ENCODE measurements around the gene SUCNR1. TPM values are rescaled to one million over a fixed set of nuclear protein-coding genes. Genes with fewer than 3 reads are reported as not detected.
A peak's percentile ranks its signal among the peaks of the same experiment; 100 is the strongest.
"Not testable (repeated sequence)": the region's sequence is repeated elsewhere in the genome, so short reads cannot be mapped to it uniquely, and the experiment has no call there.

Gene SUCNR1
- total RNA-seq, 1 donor from 2014 or later = not detected

DNA sequence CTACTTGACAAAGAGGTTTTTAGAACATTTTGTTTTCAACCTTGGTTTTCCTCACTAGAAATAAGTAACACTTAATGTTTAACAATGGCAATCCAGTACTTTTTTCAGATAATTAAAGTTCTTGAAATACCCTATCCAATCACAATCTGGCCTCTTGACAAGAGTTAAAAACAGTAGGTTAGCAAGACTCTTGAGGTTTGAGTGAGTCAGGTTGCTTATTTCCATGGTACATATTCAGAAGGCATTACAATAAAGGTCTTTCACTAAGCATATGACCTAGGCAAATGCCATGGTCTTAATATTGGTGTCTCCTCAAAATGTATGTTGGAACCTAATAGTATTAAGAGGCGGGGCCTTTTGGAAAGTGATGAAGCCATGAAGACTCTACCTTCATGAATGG lies 5.6 kb downstream of the SUCNR1 start:
- H3K9me3 Mint-ChIP-seq (ENCODE audit: unreplicated experiment) = no peaks in the 10 kb centered on the region
- TF ChIP-seq, protein P1, sequence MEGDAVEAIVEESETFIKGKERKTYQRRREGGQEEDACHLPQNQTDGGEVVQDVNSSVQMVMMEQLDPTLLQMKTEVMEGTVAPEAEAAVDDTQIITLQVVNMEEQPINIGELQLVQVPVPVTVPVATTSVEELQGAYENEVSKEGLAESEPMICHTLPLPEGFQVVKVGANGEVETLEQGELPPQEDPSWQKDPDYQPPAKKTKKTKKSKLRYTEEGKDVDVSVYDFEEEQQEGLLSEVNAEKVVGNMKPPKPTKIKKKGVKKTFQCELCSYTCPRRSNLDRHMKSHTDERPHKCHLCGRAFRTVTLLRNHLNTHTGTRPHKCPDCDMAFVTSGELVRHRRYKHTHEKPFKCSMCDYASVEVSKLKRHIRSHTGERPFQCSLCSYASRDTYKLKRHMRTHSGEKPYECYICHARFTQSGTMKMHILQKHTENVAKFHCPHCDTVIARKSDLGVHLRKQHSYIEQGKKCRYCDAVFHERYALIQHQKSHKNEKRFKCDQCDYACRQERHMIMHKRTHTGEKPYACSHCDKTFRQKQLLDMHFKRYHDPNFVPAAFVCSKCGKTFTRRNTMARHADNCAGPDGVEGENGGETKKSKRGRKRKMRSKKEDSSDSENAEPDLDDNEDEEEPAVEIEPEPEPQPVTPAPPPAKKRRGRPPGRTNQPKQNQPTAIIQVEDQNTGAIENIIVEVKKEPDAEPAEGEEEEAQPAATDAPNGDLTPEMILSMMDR (IDR thresholded peaks at IDR 0.05) = no peak
- no peak overlapping the region for H3K4me3 Mint-ChIP-seq (ENCODE audit: unreplicated experiment)
- H3K27ac Mint-ChIP-seq (ENCODE audit: unreplicated experiment) = no peak overlapping the region
- H3K4me1 Mint-ChIP-seq (ENCODE audit: unreplicated experiment) = peaks cover 32% of the 10 kb centered on the region
- H3K36me3 Mint-ChIP-seq (ENCODE audit: unreplicated experiment) = no peaks in the 10 kb centered on the region
- no peaks in the 10 kb centered on the region for H3K27me3 Mint-ChIP-seq (ENCODE audit: unreplicated experiment)
- no peak for DNase-seq (ENCODE audit: extremely low spot score, unreplicated experiment)

DNA sequence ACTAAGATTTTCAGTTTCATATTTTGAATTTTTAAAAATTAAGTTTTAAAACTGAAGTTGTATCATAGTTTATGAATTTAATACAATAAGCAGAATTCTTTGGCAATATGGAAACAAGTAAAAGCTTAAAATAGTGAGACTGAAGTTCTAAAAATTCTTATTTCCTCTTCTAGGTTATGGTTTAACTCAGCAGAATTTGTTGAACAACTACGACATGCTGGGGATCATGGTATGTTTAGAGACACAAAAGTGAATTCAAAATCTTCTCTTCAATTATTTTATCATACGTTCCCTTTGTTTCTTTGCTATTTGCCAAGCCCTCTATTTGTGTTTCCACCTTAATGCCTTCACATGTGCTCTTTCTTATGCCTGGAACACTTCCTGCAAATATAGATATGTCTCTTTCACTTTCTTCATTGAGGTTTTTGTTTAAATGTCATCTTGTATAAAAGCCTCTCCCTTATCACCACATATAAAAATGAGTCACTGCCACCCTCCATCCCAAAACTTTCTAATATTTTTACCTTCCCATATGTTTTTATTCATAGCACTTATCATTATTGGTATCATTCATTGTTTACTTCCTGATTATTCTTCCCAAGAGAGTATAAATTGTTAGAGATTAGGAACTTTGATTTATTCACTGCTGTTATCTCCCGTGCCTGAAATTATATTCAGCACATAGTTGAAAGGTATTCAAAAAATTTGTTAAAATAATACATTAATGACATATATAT lies 6.4 kb downstream of the SUCNR1 start:
- TF ChIP-seq, protein P1 (IDR thresholded peaks at IDR 0.05) = no peak
- Mint-ChIP-seq H3K4me3 (ENCODE audit: unreplicated experiment) (no peak overlapping the region), H3K27ac (ENCODE audit: unreplicated experiment) (peak overlapping the region; percentile 19), H3K27me3 (ENCODE audit: unreplicated experiment) (no peaks in the 10 kb centered on the region), H3K4me1 (ENCODE audit: unreplicated experiment) (peaks cover 32% of the 10 kb centered on the region), H3K36me3 (ENCODE audit: unreplicated experiment) (no peaks in the 10 kb centered on the region), H3K9me3 (ENCODE audit: unreplicated experiment) (no peaks in the 10 kb centered on the region)
- DNase-seq (ENCODE audit: extremely low spot score, unreplicated experiment) = no peak

DNA sequence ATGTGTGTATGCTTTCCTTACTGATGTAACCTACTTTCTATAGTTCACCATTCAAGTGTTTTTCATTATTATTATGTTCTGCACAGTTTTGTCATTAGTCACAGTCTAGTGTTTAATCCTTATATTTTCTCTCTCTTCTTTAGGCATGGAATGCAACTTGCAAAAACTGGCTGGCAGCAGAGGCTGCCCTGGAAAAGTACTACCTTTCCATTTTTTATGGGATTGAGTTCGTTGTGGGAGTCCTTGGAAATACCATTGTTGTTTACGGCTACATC lies 6.9 kb downstream of the SUCNR1 start:
- Mint-ChIP-seq H3K27me3 (ENCODE audit: unreplicated experiment) (no peaks in the 10 kb centered on the region), H3K9me3 (ENCODE audit: unreplicated experiment) (no peaks in the 10 kb centered on the region), H3K36me3 (ENCODE audit: unreplicated experiment) (no peaks in the 10 kb centered on the region), H3K4me1 (ENCODE audit: unreplicated experiment) (peaks cover 32% of the 10 kb centered on the region), H3K27ac (ENCODE audit: unreplicated experiment) (no peak overlapping the region), H3K4me3 (ENCODE audit: unreplicated experiment) (no peak overlapping the region)
- DNase-seq (ENCODE audit: extremely low spot score, unreplicated experiment) = no peak
- TF ChIP-seq, protein P1 (IDR thresholded peaks at IDR 0.05) = no peak

DNA sequence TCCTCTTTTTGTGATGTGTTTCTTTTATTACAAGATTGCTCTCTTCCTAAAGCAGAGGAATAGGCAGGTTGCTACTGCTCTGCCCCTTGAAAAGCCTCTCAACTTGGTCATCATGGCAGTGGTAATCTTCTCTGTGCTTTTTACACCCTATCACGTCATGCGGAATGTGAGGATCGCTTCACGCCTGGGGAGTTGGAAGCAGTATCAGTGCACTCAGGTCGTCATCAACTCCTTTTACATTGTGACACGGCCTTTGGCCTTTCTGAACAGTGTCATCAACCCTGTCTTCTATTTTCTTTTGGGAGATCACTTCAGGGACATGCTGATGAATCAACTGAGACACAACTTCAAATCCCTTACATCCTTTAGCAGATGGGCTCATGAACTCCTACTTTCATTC lies 7.7 kb downstream of the SUCNR1 start:
- H3K36me3 Mint-ChIP-seq (ENCODE audit: unreplicated experiment) = peaks cover 3% of the 10 kb centered on the region
- no peak overlapping the region for H3K27ac Mint-ChIP-seq (ENCODE audit: unreplicated experiment)
- no peaks in the 10 kb centered on the region for H3K9me3 Mint-ChIP-seq (ENCODE audit: unreplicated experiment)
- DNase-seq (ENCODE audit: extremely low spot score, unreplicated experiment) = no peak
- TF ChIP-seq, protein P1 (IDR thresholded peaks at IDR 0.05) = no peak
- peaks cover 27% of the 10 kb centered on the region for H3K4me1 Mint-ChIP-seq (ENCODE audit: unreplicated experiment)
- no peaks in the 10 kb centered on the region for H3K27me3 Mint-ChIP-seq (ENCODE audit: unreplicated experiment)
- H3K4me3 Mint-ChIP-seq (ENCODE audit: unreplicated experiment) = no peak overlapping the region

DNA sequence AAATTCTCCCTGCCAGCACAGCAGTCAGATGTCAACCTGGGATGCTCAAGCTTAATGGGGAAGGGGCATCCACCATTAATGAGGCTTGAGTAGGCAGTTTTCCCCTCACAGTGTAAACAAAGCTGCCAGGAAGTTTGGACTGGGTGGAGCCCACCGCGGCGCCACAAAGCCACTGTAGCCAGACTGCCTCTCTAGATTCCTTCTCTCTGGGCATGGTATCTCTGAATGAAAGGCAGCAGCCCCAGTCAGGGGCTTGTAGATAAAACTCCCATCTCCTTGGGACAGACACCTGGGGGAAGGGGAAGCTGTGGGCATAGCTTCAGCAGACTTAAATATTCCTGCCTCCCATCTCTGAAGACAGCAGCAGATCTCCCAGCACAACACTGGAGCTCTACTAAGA lies 12.0 kb downstream of the SUCNR1 start:
- not testable (repeated sequence) for H3K9me3 Mint-ChIP-seq (ENCODE audit: unreplicated experiment); H3K36me3 Mint-ChIP-seq (ENCODE audit: unreplicated experiment); H3K27ac Mint-ChIP-seq (ENCODE audit: unreplicated experiment); H3K27me3 Mint-ChIP-seq (ENCODE audit: unreplicated experiment); H3K4me3 Mint-ChIP-seq (ENCODE audit: unreplicated experiment); DNase-seq (ENCODE audit: extremely low spot score, unreplicated experiment)
- H3K4me1 Mint-ChIP-seq (ENCODE audit: unreplicated experiment) = peaks cover 20% of the 10 kb centered on the region

DNA sequence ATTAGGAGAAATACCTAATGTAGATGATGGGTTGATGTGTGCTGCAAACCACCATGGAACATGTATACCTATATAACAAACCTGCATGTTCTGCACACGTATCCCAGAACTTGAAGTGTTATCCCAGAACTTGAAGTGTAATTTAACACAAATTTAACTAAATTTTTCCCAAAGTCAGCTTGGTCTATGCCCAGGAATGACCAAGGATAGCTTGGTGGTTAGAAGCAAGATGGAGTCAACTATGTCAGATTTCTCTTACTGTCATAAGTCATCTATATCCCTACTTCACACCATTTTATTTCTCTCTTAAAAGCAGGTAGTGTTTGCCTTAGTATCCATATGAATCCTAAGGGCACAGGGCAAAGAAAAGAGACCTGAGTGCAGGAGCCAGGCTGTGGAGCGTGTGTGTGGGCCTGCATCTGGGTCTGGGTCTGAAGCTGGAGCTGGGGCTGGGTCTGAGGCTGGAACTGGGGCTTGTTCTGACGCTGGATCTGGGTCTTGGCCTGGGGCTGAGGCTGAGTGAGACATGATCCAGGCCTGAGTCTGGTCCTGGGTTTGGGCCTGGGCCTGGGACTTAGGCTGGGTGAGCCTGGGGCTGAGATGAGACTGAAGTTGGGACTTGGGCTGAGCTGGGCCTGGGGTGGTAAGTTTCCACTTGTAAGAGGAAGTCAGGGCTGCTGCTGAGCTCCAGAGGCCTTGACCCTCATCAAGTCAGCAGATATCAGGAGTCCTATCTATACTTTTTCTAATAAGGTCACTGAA lies 14.2 kb downstream of the SUCNR1 start:
- H3K36me3 Mint-ChIP-seq (ENCODE audit: unreplicated experiment); H3K9me3 Mint-ChIP-seq (ENCODE audit: unreplicated experiment); H3K27me3 Mint-ChIP-seq (ENCODE audit: unreplicated experiment); DNase-seq (ENCODE audit: extremely low spot score, unreplicated experiment); H3K4me3 Mint-ChIP-seq (ENCODE audit: unreplicated experiment); H3K4me1 Mint-ChIP-seq (ENCODE audit: unreplicated experiment); H3K27ac Mint-ChIP-seq (ENCODE audit: unreplicated experiment): not testable (repeated sequence)
